HepG2 (cell line): ENCODE data around the gene CREBBP. TPM values are rescaled to one million over a fixed set of nuclear protein-coding genes. Genes with fewer than 3 reads are reported as not detected.

Source experiments
- DPF2 ChIP-seq: sonication (generic); formaldehyde crosslinking; IDR thresholded peaks from 2 replicates; pipeline ENCODE4 v1.4.0; 2020; ENCODE audit warnings: mild to moderate bottlenecking, low read depth, missing genetic modification reagents, borderline replicate concordance
- FLYWCH1 ChIP-seq: sonication (generic); formaldehyde crosslinking; IDR thresholded peaks from 2 replicates; pipeline ENCODE4 v1.8.1; 2023; ENCODE audit warnings: mild to moderate bottlenecking, missing genetic modification reagents
- KDM6A ChIP-seq: IDR thresholded peaks from 2 replicates; pipeline ENCODE4 v1.6.1; 2016; ENCODE audit warnings: low read depth
- PRDM4 ChIP-seq: sonication (generic); formaldehyde crosslinking; IDR thresholded peaks from 2 replicates; pipeline ENCODE4 v1.9.0; 2021; ENCODE audit warnings: missing genetic modification reagents, borderline replicate concordance
- RORA ChIP-seq: sonication (generic); formaldehyde crosslinking; IDR thresholded peaks from 2 replicates; pipeline ENCODE4 v1.5.0; 2020; ENCODE audit warnings: mild to moderate bottlenecking, missing genetic modification reagents, moderate library complexity
- SIN3A ChIP-seq: IDR thresholded peaks from 2 replicates; pipeline ENCODE4 v1.6.1; 2011; ENCODE audit warnings: low read depth, mild to moderate bottlenecking, control low read depth, low read length, borderline replicate concordance
- ZNF333 ChIP-seq: sonication (generic); formaldehyde crosslinking; IDR thresholded peaks from 2 replicates; pipeline ENCODE4 v1.4.0; 2020; ENCODE audit warnings: mild to moderate bottlenecking, missing genetic modification reagents, borderline replicate concordance
- polyA plus RNA-seq, 8 experiments: library from polyadenylated mRNA; depleted of rRNA in 3 of 8; stranded (reverse) in 7 of 8; unstranded in 1 of 8; fragments of >200 nt; fragmentation: Illumina TruSeq in 4 of 8; extraction: Trizol in 4 of 8; gene quantifications; 2 replicates each; pipeline versions ENCODE4 v1.2.1 to v1.2.3, GENCODE V29; 2011 to 2016; ENCODE audit warnings: low read depth in 4 of 8, missing spikeins in 1 of 8, mixed read lengths in 1 of 8; ENCODE audit not compliant: insufficient read depth in 1 of 8
- total RNA-seq, 5 experiments: library from RNA; depleted of rRNA; stranded (reverse); fragments of >200 nt; fragmentation: Illumina TruSeq; extraction: Trizol; gene quantifications; 2 replicates each; pipeline ENCODE4 v1.2.3, GENCODE V29; 2016; ENCODE audit warnings: low read depth in 1 of 5
- TF ChIP-seq, protein P1 (sequence below): sonication (generic); formaldehyde crosslinking; IDR thresholded peaks from 2 replicates; pipeline ENCODE4 v1.5.1; 2020; ENCODE audit warnings: mild to moderate bottlenecking, missing genetic modification reagents, borderline replicate concordance
- TF ChIP-seq, protein P2 (sequence below): sonication (generic); formaldehyde crosslinking; IDR thresholded peaks from 2 replicates; pipeline ENCODE4 v1.4.0; 2020; ENCODE audit warnings: mild to moderate bottlenecking, missing genetic modification reagents

CREBBP gene
- total and polyA plus RNA-seq, 2 of the 13 experiments (the other 11 are each of a cell fraction or from before 2014, with no cell fraction given): 5.3 to 10.4 TPM

- TF ChIP-seq, protein P1, sequence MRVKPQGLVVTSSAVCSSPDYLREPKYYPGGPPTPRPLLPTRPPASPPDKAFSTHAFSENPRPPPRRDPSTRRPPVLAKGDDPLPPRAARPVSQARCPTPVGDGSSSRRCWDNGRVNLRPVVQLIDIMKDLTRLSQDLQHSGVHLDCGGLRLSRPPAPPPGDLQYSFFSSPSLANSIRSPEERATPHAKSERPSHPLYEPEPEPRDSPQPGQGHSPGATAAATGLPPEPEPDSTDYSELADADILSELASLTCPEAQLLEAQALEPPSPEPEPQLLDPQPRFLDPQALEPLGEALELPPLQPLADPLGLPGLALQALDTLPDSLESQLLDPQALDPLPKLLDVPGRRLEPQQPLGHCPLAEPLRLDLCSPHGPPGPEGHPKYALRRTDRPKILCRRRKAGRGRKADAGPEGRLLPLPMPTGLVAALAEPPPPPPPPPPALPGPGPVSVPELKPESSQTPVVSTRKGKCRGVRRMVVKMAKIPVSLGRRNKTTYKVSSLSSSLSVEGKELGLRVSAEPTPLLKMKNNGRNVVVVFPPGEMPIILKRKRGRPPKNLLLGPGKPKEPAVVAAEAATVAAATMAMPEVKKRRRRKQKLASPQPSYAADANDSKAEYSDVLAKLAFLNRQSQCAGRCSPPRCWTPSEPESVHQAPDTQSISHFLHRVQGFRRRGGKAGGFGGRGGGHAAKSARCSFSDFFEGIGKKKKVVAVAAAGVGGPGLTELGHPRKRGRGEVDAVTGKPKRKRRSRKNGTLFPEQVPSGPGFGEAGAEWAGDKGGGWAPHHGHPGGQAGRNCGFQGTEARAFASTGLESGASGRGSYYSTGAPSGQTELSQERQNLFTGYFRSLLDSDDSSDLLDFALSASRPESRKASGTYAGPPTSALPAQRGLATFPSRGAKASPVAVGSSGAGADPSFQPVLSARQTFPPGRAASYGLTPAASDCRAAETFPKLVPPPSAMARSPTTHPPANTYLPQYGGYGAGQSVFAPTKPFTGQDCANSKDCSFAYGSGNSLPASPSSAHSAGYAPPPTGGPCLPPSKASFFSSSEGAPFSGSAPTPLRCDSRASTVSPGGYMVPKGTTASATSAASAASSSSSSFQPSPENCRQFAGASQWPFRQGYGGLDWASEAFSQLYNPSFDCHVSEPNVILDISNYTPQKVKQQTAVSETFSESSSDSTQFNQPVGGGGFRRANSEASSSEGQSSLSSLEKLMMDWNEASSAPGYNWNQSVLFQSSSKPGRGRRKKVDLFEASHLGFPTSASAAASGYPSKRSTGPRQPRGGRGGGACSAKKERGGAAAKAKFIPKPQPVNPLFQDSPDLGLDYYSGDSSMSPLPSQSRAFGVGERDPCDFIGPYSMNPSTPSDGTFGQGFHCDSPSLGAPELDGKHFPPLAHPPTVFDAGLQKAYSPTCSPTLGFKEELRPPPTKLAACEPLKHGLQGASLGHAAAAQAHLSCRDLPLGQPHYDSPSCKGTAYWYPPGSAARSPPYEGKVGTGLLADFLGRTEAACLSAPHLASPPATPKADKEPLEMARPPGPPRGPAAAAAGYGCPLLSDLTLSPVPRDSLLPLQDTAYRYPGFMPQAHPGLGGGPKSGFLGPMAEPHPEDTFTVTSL (CRISPR knock-in tag): no peak; the same call in 1 of the 2 replicates
- no peak for TF ChIP-seq RORA (CRISPR knock-in tag)
- no peak for TF ChIP-seq FLYWCH1 (CRISPR knock-in tag)
- TF ChIP-seq PRDM4 (CRISPR knock-in tag): no peak
- TF ChIP-seq ZNF333: 0 out of 2 replicates have a peak, but pooled peaks have one; percentile 49
- TF ChIP-seq DPF2 (CRISPR knock-in tag): no peak
- no peak for TF ChIP-seq KDM6A (CRISPR knock-in tag)
- TF ChIP-seq, protein P2, sequence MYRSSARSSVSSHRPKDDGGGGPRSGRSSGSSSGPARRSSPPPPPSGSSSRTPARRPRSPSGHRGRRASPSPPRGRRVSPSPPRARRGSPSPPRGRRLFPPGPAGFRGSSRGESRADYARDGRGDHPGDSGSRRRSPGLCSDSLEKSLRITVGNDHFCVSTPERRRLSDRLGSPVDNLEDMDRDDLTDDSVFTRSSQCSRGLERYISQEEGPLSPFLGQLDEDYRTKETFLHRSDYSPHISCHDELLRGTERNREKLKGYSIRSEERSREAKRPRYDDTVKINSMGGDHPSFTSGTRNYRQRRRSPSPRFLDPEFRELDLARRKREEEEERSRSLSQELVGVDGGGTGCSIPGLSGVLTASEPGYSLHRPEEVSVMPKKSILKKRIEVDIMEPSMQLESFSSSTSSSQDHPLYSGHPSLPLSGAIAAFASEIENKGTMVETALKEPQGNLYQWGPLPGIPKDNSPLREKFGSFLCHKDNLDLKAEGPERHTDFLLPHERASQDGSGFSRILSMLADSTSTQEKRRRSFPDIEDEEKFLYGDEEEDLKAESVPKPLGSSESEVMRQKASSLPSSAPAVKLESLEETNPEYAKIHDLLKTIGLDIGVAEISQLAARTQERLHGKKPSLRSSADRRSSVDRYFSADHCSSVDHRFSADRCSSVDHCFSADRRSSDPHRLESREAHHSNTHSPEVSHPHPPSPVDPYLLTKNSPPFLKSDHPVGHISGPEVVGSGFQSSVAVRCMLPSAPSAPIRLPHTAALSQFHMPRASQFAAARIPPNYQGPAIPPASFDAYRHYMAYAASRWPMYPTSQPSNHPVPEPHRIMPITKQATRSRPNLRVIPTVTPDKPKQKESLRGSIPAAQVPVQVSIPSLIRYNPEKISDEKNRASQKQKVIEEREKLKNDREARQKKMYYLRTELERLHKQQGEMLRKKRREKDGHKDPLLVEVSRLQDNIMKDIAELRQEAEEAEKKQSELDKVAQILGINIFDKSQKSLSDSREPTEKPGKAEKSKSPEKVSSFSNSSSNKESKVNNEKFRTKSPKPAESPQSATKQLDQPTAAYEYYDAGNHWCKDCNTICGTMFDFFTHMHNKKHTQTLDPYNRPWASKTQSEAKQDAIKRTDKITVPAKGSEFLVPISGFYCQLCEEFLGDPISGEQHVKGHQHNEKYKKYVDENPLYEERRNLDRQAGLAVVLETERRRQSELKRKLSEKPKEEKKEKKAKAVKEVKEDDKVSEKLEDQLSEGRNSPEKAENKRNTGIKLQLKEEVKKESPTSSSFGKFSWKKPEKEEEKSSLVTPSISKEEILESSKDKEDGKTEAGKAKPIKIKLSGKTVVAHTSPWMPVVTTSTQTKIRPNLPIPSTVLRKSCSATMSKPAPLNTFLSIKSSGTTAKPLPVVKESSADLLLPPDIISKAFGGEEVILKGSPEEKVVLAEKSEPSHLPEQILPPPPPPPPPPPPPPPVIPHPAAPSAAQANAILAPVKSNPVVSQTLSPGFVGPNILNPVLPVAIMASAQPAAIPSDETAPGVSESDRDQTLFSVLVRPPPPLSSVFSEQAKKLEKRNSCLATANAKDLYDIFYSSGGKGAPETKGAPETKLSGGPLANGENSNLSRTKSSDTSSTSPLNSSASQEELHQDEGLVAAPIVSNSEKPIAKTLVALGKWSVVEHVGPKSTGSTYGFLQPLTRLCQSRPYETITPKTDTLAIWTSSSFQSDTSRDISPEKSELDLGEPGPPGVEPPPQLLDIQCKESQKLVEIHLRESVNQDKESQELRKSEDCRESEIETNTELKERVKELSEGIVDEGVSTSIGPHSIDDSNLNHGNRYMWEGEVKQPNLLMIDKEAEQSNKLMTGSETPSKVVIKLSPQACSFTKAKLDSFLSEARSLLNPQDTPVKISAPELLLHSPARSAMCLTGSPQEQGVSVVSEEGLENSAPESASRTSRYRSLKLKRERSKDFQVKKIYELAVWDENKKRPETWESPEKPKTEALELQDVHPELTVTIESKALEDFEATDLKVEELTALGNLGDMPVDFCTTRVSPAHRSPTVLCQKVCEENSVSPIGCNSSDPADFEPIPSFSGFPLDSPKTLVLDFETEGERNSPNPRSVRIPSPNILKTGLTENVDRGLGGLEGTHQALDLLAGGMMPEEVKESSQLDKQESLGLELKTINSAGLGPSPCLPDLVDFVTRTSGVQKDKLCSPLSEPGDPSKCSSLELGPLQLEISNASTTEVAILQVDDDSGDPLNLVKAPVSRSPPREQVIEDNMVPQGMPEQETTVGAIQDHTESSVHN (CRISPR knock-in tag): no peak
- TF ChIP-seq SIN3A: no peak
Measured at GRCh38 chr16:3696425-3697218, 183.9 kb downstream of the CREBBP start (continued).
